ENCODE data around the gene GYG2.

GYG2 gene

DNA sequence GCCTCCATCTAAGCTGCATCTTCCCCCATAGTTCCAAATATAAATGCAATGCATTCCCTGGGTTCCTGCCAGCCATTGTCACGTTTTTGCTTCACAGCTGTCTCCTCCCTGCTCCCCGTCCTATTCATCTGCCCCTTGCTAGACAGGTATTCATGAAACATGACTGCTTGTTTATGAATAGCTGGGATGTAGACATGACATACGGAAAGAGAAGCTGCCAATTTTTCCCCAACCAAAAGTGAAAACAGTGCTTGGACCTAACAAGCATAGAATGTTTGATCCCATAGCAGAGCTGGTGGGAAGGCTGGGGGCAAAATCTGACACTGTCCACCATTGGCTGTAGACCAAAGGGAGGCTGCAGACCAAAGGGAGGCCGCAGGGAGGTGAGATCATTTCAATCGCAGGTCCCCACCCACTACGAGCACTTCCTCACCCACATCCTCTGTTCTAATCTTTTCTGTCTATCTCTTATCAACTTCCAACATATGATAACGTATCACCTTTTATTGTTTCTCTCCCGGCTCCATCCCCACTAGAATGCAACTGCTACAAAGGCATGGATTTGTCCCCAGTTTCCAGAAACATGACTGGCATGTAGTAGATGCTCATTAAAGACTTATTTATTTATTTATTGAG, 8.5 kb upstream of the GYG2 start (continued):
- TF ChIP-seq, protein P1, sequence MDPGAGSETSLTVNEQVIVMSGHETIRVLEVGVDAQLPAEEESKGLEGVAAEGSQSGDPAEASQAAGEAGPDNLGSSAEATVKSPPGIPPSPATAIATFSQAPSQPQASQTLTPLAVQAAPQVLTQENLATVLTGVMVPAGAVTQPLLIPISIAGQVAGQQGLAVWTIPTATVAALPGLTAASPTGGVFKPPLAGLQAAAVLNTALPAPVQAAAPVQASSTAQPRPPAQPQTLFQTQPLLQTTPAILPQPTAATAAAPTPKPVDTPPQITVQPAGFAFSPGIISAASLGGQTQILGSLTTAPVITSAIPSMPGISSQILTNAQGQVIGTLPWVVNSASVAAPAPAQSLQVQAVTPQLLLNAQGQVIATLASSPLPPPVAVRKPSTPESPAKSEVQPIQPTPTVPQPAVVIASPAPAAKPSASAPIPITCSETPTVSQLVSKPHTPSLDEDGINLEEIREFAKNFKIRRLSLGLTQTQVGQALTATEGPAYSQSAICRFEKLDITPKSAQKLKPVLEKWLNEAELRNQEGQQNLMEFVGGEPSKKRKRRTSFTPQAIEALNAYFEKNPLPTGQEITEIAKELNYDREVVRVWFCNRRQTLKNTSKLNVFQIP (CRISPR knock-in tag; IDR thresholded peaks at IDR 0.05; ENCODE audit: borderline replicate concordance, low read depth) = no peak

DNA sequence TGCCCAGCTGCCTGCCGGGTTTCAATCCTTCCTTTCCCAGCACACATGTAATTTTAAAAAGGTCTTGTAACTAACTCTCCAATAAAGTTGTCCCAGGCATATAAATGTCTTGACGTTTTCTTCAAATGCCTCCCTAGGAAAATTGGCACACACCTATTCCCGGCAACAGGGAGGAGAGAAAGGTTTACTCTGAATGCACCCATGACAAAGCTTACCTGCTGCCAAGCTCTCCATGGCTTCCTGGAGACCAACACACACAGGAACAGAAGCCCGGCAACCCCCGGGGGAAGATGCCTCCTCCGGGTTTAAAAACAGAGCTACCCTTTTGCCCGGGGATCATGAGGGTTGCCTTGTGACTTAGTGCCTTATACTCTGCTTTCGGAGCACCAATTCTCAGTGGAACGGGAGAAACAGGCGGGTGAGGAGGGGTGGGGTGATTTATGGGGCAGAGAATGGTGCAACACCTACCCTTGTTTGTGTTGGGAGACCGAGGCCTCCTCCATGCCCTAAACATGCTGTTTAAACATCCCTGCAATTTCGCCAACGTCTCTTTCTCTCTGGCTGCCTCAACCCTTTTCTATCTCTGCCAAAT, 4.8 kb upstream of the GYG2 start:
- TF ChIP-seq, protein P2, sequence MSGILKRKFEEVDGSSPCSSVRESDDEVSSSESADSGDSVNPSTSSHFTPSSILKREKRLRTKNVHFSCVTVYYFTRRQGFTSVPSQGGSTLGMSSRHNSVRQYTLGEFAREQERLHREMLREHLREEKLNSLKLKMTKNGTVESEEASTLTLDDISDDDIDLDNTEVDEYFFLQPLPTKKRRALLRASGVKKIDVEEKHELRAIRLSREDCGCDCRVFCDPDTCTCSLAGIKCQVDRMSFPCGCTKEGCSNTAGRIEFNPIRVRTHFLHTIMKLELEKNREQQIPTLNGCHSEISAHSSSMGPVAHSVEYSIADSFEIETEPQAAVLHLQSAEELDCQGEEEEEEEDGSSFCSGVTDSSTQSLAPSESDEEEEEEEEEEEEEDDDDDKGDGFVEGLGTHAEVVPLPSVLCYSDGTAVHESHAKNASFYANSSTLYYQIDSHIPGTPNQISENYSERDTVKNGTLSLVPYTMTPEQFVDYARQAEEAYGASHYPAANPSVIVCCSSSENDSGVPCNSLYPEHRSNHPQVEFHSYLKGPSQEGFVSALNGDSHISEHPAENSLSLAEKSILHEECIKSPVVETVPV (CRISPR knock-in tag; IDR thresholded peaks at IDR 0.05) = no peak
- TF ChIP-seq ZC3H10 (CRISPR knock-in tag; IDR thresholded peaks at IDR 0.05) (no peak), ISL1 (CRISPR knock-in tag; IDR thresholded peaks at IDR 0.05) (no peak), ZFP30 (CRISPR knock-in tag; IDR thresholded peaks at IDR 0.05) (no peak), TOX (CRISPR knock-in tag; IDR thresholded peaks at IDR 0.05; ENCODE audit: borderline replicate concordance) (no peak), ZNF70 (CRISPR knock-in tag; IDR thresholded peaks at IDR 0.05) (no peak), RARB (CRISPR knock-in tag; IDR thresholded peaks at IDR 0.05) (no peak), ZNF8 (CRISPR knock-in tag; IDR thresholded peaks at IDR 0.05) (no peak), ARNTL (CRISPR knock-in tag; IDR thresholded peaks at IDR 0.05; ENCODE audit: borderline replicate concordance, low read depth) (no peak), PPARA (CRISPR knock-in tag; IDR thresholded peaks at IDR 0.05; ENCODE audit: borderline replicate concordance) (no peak)
- TF ChIP-seq, protein P1 (CRISPR knock-in tag; IDR thresholded peaks at IDR 0.05; ENCODE audit: borderline replicate concordance, low read depth) = no peak
- TF ChIP-seq, protein P3, sequence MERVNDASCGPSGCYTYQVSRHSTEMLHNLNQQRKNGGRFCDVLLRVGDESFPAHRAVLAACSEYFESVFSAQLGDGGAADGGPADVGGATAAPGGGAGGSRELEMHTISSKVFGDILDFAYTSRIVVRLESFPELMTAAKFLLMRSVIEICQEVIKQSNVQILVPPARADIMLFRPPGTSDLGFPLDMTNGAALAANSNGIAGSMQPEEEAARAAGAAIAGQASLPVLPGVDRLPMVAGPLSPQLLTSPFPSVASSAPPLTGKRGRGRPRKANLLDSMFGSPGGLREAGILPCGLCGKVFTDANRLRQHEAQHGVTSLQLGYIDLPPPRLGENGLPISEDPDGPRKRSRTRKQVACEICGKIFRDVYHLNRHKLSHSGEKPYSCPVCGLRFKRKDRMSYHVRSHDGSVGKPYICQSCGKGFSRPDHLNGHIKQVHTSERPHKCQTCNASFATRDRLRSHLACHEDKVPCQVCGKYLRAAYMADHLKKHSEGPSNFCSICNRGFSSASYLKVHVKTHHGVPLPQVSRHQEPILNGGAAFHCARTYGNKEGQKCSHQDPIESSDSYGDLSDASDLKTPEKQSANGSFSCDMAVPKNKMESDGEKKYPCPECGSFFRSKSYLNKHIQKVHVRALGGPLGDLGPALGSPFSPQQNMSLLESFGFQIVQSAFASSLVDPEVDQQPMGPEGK (CRISPR knock-in tag; IDR thresholded peaks at IDR 0.05; ENCODE audit: borderline replicate concordance) = no peak
- TF ChIP-seq, protein P4, sequence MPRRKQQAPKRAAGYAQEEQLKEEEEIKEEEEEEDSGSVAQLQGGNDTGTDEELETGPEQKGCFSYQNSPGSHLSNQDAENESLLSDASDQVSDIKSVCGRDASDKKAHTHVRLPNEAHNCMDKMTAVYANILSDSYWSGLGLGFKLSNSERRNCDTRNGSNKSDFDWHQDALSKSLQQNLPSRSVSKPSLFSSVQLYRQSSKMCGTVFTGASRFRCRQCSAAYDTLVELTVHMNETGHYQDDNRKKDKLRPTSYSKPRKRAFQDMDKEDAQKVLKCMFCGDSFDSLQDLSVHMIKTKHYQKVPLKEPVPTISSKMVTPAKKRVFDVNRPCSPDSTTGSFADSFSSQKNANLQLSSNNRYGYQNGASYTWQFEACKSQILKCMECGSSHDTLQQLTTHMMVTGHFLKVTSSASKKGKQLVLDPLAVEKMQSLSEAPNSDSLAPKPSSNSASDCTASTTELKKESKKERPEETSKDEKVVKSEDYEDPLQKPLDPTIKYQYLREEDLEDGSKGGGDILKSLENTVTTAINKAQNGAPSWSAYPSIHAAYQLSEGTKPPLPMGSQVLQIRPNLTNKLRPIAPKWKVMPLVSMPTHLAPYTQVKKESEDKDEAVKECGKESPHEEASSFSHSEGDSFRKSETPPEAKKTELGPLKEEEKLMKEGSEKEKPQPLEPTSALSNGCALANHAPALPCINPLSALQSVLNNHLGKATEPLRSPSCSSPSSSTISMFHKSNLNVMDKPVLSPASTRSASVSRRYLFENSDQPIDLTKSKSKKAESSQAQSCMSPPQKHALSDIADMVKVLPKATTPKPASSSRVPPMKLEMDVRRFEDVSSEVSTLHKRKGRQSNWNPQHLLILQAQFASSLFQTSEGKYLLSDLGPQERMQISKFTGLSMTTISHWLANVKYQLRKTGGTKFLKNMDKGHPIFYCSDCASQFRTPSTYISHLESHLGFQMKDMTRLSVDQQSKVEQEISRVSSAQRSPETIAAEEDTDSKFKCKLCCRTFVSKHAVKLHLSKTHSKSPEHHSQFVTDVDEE (CRISPR knock-in tag; IDR thresholded peaks at IDR 0.05) = no peak
- ATAC-seq = no peak

DNA sequence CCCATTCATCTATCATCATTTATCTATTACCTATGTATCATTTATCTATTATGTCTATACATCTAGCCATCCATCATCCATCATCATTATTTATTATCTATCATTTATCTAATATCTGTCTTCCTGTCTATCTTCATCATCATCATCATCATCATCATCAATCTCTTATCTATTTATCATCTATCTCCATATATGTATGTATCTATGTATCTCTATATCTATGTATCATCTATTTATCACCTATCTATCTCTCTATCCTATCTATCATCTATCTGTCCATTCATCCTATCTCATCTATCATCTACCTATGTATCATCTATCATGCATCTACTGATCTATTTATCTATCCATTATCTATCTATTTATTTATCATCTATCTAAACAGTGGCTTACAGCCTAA, 3.8 kb upstream of the GYG2 start:
- TF ChIP-seq GLIS3 (CRISPR knock-in tag; IDR thresholded peaks at IDR 0.05) (no peak), RARB (CRISPR knock-in tag; IDR thresholded peaks at IDR 0.05) (no peak), ZFP3 (CRISPR knock-in tag; IDR thresholded peaks at IDR 0.05) (no peak), ESRRG (CRISPR knock-in tag; IDR thresholded peaks at IDR 0.05) (no peak), ZFP30 (CRISPR knock-in tag; IDR thresholded peaks at IDR 0.05) (no peak), CSDC2 (CRISPR knock-in tag; IDR thresholded peaks at IDR 0.05) (no peak), ZNF8 (CRISPR knock-in tag; IDR thresholded peaks at IDR 0.05) (no peak), SNAI2 (CRISPR knock-in tag; IDR thresholded peaks at IDR 0.05) (no peak), ZNF70 (CRISPR knock-in tag; IDR thresholded peaks at IDR 0.05) (no peak)
- TF ChIP-seq, protein P5, sequence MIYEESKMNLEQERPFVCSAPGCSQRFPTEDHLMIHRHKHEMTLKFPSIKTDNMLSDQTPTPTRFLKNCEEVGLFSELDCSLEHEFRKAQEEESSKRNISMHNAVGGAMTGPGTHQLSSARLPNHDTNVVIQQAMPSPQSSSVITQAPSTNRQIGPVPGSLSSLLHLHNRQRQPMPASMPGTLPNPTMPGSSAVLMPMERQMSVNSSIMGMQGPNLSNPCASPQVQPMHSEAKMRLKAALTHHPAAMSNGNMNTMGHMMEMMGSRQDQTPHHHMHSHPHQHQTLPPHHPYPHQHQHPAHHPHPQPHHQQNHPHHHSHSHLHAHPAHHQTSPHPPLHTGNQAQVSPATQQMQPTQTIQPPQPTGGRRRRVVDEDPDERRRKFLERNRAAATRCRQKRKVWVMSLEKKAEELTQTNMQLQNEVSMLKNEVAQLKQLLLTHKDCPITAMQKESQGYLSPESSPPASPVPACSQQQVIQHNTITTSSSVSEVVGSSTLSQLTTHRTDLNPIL (CRISPR knock-in tag; IDR thresholded peaks at IDR 0.05; ENCODE audit: low read depth) = no peak
- TF ChIP-seq, protein P4 (CRISPR knock-in tag; IDR thresholded peaks at IDR 0.05) = no peak
- ATAC-seq = no peak
